GM12878 (cell line): Measurements from ENCODE around the gene MPP2. TPM values are rescaled to one million over a fixed set of nuclear protein-coding genes. Genes with fewer than 3 reads are reported as not detected.

Source experiments
- ATAC-seq: fragments of 200-7000 bp; cut with Tn5 transposase; 3 replicates; pipeline ENCODE4 v1.9.1; 2020; ENCODE audit warnings: mild to moderate bottlenecking, moderate library complexity
- BruUV-seq: library from RNA; stranded (reverse); fragments of 400-500 nt; replicated peaks from 2 replicates; lab custom pipeline; 2021; lab: Mats Ljungman, UMichigan
- CTCF ChIA-PET: fragments of 300-600 bp; sonication (Branson Sonifier 250); formaldehyde crosslinking; extraction: SDS; loops from one replicate; lab custom pipeline; 2021; ENCODE audit warnings: inconsistent platforms; lab: Yijun Ruan, JAX
- POLR2A ChIA-PET: fragments of 350-600 bp; formaldehyde crosslinking; extraction: SDS; loops from one replicate; lab custom pipeline; 2021; ENCODE audit warnings: inconsistent platforms; lab: Charles Lee
- RAD21 ChIA-PET: fragments of 300-600 bp; sonication (Branson Sonifier 250); formaldehyde crosslinking; loops from one replicate; lab custom pipeline; 2023; ENCODE audit warnings: antibody characterized with exemption; ENCODE audit not compliant: unreplicated experiment; lab: Charles Lee
- SMC1A ChIA-PET: fragments of 300-600 bp; sonication (Branson Sonifier 250); formaldehyde crosslinking; loops from one replicate; lab custom pipeline; 2023; ENCODE audit not compliant: unreplicated experiment, uncharacterized antibody; lab: Charles Lee
- DNase-seq: peaks from one replicate; pipeline ENCODE4 v3.0.0-alpha.2; 2011; ENCODE audit warnings: low read depth, low spot score
- FAIRE-seq: peaks from 3 replicates; lab custom pipeline; 2011; peaks lifted over from hg19 to GRCh38; lab: Jason Lieb, UNC
- H2AFZ ChIP-seq: 2 replicates; pipeline ENCODE4 v1.6.0; 2011; ENCODE audit warnings: low read depth, low read length, control low read depth; ENCODE audit not compliant: control insufficient read depth
- H3K27ac ChIP-seq: 2 replicates; pipeline ENCODE4 v1.5.1; 2011; ENCODE audit warnings: control low read depth; ENCODE audit not compliant: control insufficient read depth, insufficient read depth
- H3K27me3 ChIP-seq, 2 experiments: replicated peaks in 1 of 2; 2 replicates each; pipeline versions ENCODE4 v1.6.0 to v1.6.1; 2011; ENCODE audit warnings: low read length in 1 of 2; ENCODE audit not compliant: control insufficient read depth in 2 of 2, insufficient read depth in 2 of 2
- H3K36me3 ChIP-seq, 2 experiments: 2 replicates each; pipeline ENCODE4 v1.5.1; 2011; ENCODE audit warnings: low read length in 1 of 2; ENCODE audit not compliant: control insufficient read depth in 2 of 2, insufficient read depth in 2 of 2
- H3K4me1 ChIP-seq: 2 replicates; pipeline ENCODE4 v1.6.1; 2011; ENCODE audit warnings: mild to moderate bottlenecking, low read length, moderate library complexity, mixed read lengths; ENCODE audit not compliant: control insufficient read depth, insufficient read depth
- H3K4me2 ChIP-seq: 2 replicates; pipeline ENCODE4 v1.6.0; 2011; ENCODE audit warnings: control low read depth; ENCODE audit not compliant: control insufficient read depth, insufficient read depth
- H3K4me3 ChIP-seq: fragments of 200-600 bp; sonication (generic); 2 replicates; pipeline ENCODE4 v1.5.1; 2016
- H3K79me2 ChIP-seq: 2 replicates; pipeline ENCODE4 v1.6.0; 2011; ENCODE audit warnings: low read length; ENCODE audit not compliant: control insufficient read depth, insufficient read depth
- H3K9ac ChIP-seq: 2 replicates; pipeline ENCODE4 v1.8.0; 2011; ENCODE audit warnings: low read length, control low read depth, mixed read lengths; ENCODE audit not compliant: control insufficient read depth, insufficient read depth
- H3K9me3 ChIP-seq: replicated peaks from 3 replicates; pipeline ENCODE4 v1.5.1; 2011; ENCODE audit warnings: mild to moderate bottlenecking, low read length; ENCODE audit not compliant: control insufficient read depth, insufficient read depth
- H4K20me1 ChIP-seq: 2 replicates; pipeline ENCODE4 v1.6.0; 2011; ENCODE audit not compliant: control insufficient read depth, insufficient read depth
- CHD2 ChIP-seq: IDR thresholded peaks from 2 replicates; pipeline ENCODE4 v1.6.1; 2011; ENCODE audit warnings: low read depth, low read length, improper control_type of control experiment, borderline replicate concordance
- CREM ChIP-seq: IDR thresholded peaks from 2 replicates; pipeline ENCODE4 v1.6.1; 2014; ENCODE audit warnings: antibody characterized with exemption, low read depth
- CTCF ChIP-seq, 3 experiments: IDR thresholded peaks in 2 of 3; conservative IDR thresholded peaks in 1 of 3; 2 replicates each; pipeline ENCODE4 v1.5.1; 2011; ENCODE audit warnings: low read depth in 3 of 3, low read length in 3 of 3, mild to moderate bottlenecking in 3 of 3, control low read depth in 2 of 3, moderate library complexity in 2 of 3, inconsistent platforms in 1 of 3, mixed read lengths in 1 of 3; ENCODE audit not compliant: control insufficient read depth in 2 of 3, insufficient read depth in 1 of 3; ENCODE audit errors: extremely low read depth in 1 of 3
- JUND ChIP-seq: IDR thresholded peaks from 2 replicates; pipeline ENCODE4 v1.6.1; 2012; ENCODE audit warnings: low read depth, mild to moderate bottlenecking, low read length, improper control_type of control experiment, moderate library complexity
- MTA2 ChIP-seq: fragments of 450-650 bp; IDR thresholded peaks from 2 replicates; pipeline ENCODE4 v1.6.1; 2016; ENCODE audit warnings: low read depth, mild to moderate bottlenecking, moderate library complexity
- MYC ChIP-seq: IDR thresholded peaks from 2 replicates; pipeline ENCODE4 v1.6.1; 2011; ENCODE audit warnings: mild to moderate bottlenecking, low read length, moderate library complexity, inconsistent platforms; ENCODE audit not compliant: insufficient read depth, insufficient replicate concordance, insufficient read length, severe bottlenecking
- PML ChIP-seq: IDR thresholded peaks from 2 replicates; pipeline ENCODE4 v1.6.1; 2012; ENCODE audit warnings: low read length, inconsistent platforms
- RAD21 ChIP-seq: IDR thresholded peaks from 2 replicates; pipeline ENCODE4 v1.6.1; 2011; ENCODE audit warnings: mild to moderate bottlenecking, low read depth, low read length, moderate library complexity; ENCODE audit not compliant: insufficient read depth
- SMC3 ChIP-seq: IDR thresholded peaks from 2 replicates; pipeline ENCODE4 v1.6.1; 2011; ENCODE audit warnings: low read length, improper control_type of control experiment, borderline replicate concordance
- YY1 ChIP-seq: IDR thresholded peaks from 2 replicates; pipeline ENCODE4 v1.6.1; 2011; ENCODE audit warnings: low read depth, mild to moderate bottlenecking, low read length
- whole genome bisulfite sequencing: methylation state at CpG from one replicate; pipeline ENCODE4 v1.1.6; 2016; ENCODE audit warnings: low lambda C conversion rate; ENCODE audit not compliant: insufficient replicate concordance, insufficient coverage; ENCODE audit errors: missing lambda C conversion rate; 5-methylcytosine and 5-hydroxymethylcytosine counted together
- in situ Hi-C: fragments of 300-500 bp; cut with MboI; formaldehyde crosslinking; loops from 9 replicates; pipeline ENCODE4 v1.14.3; 2018; ENCODE audit warnings: mixed read lengths
- intact Hi-C: fragments of 100-400 bp; cut with micrococcal nuclease; formaldehyde crosslinking; loops from one replicate; pipeline ENCODE4 v1.14.2; 2022; ENCODE audit not compliant: unreplicated experiment
- polyA plus RNA-seq, 11 experiments: library from polyadenylated mRNA; depleted of rRNA in 4 of 11; unstranded in 6 of 11; stranded (reverse) in 5 of 11; fragments of >200 nt; fragmentation: Nextera tagmentation in 4 of 11; fragmentation: Illumina TruSeq in 1 of 11; extraction: Ambion mirVana in 4 of 11; extraction: Trizol in 1 of 11; gene quantifications; 1 replicate in 1 of 11; 2 replicates in 10 of 11; pipeline versions ENCODE4 v1.2.1 to v1.2.3, GENCODE V29; 2011 to 2016; ENCODE audit warnings: inconsistent platforms in 2 of 11, missing spikeins in 2 of 11, low read depth in 1 of 11
- total RNA-seq, 4 experiments: library from RNA; depleted of rRNA in 3 of 4; stranded (reverse); fragments of >200 nt in 3 of 4; fragmentation: Illumina TruSeq in 1 of 4; extraction: Trizol in 1 of 4; gene quantifications; 2 replicates each; pipeline versions ENCODE4 v1.2.1 to v1.2.3, GENCODE V29; 2013 to 2021

MPP2 gene
- total and polyA plus RNA-seq, 10 of the 15 experiments (the other 5 are each of a cell fraction or from before 2014, with no cell fraction given): 0.02 to 0.23 (median 0.15) TPM; not detected in 2

GRCh38 chr17:43846963-43847371 is 60.4 kb downstream of the MPP2 start, which contains the start of gene CD300LG:
Gene CD300LG, plus strand, starts transcription at chr17:43847176. Its CDS starts 41 bp downstream, at chr17:43847217.
- Histone ChIP-seq H2AFZ (no peak within 1 kb of the TSS), H3K4me3 (no peak within 1 kb of the TSS), H3K9me3 (no peaks in the 10 kb centered on the region), H3K27me3 (no peaks in the 10 kb centered on the region), H3K9ac (no peak within 1 kb of the TSS), H3K27ac (no peak within 1 kb of the TSS), H3K79me2 (no peaks in the 10 kb centered on the region), H3K4me2 (no peak within 1 kb of the TSS), H4K20me1 (no peaks in the 10 kb centered on the region), H3K36me3 (no peaks in the 10 kb centered on the region), H3K4me1 (no peaks in the 10 kb centered on the region)
- no peak for ATAC-seq
- WGBS: 10% methylated on average over 14 of the region's 17 CpGs
- intact Hi-C loops: loop anchor here (5.0 kb wide), 1 partner anchor 155 kb away; no protein-coding TSS in a partner anchor
- in situ Hi-C loops: no loop called here
- BruUV-seq: no TSS peak
- ChIA-PET CTCF (interaction anchor here (0.7 to 2.4 kb wide), 14 partner anchors 8 to 269 kb away, joined by 3 to 20 read pairs (median 4); no protein-coding TSS in a partner anchor), POLR2A (no interaction called here), RAD21 (interaction anchor here (1.0 kb wide), 1 partner anchor 270 kb away, joined by 3 read pairs; no protein-coding TSS in a partner anchor), SMC1A (interaction anchor here (0.8 to 1.6 kb wide), 8 partner anchors 46 to 155 kb away, joined by 3 to 4 read pairs (median 3); partner anchors contain the start of gene CFAP97D1)
- no peak for DNase-seq
- no peak for TF ChIP-seq PML
- no peak for TF ChIP-seq JUND
- no peak for FAIRE-seq

GRCh38 chr17:43846221-43846712 is 61.1 kb downstream of the MPP2 start:
- 5% methylated on average over 13 of the region's 13 CpGs for WGBS
- TF ChIP-seq RAD21 (peak; percentile 67), CTCF (IDR thresholded peaks at IDR 0.05 in 2 of 3, conservative IDR thresholded peaks at IDR 0.05 in 1 of 3; ENCODE audit: control insufficient read depth in 2 of 3, extremely low read depth in 1 of 3, insufficient read depth in 1 of 3, low read depth in 3 of 3, low read length in 3 of 3) (peak; percentile 89 to 99 (median 97); a peak in 5 of 6 replicates), SMC3 (peak; percentile 53; the same call in 1 of the 2 replicates), CREM (no peak), MTA2 (no peak), CHD2 (peak; percentile 48; the same call in 1 of the 2 replicates), YY1 (0 out of 2 replicates have a peak, but pooled peaks have one; percentile 36), MYC (no peak)
- H3K9ac ChIP-seq: no peak overlapping the region
- H3K27ac ChIP-seq: no peak overlapping the region
- in situ Hi-C loops: no loop called here
- H3K79me2 ChIP-seq: no peaks in the 10 kb centered on the region
- ChIA-PET RAD21 (interaction anchor here (0.6 to 1.0 kb wide), 6 partner anchors 16 to 322 kb away, joined by 3 to 4 read pairs (median 3); no protein-coding TSS in a partner anchor), CTCF (interaction anchor here (0.6 to 2.4 kb wide), 25 partner anchors 9 to 270 kb away, joined by 3 to 20 read pairs (median 3); no protein-coding TSS in a partner anchor), POLR2A (interaction anchor here (0.6 kb wide), 1 partner anchor 960 kb away, joined by 4 read pairs; no protein-coding TSS in a partner anchor), SMC1A (interaction anchor here (0.8 to 1.6 kb wide), 8 partner anchors 45 to 154 kb away, joined by 3 to 4 read pairs (median 3); partner anchors contain the start of gene CFAP97D1)
- BruUV-seq: no TSS peak
- ATAC-seq (peak; percentile 99), DNase-seq (no peak), FAIRE-seq (no peak)
- H3K9me3 ChIP-seq: no peaks in the 10 kb centered on the region
- intact Hi-C loops: loop anchor here (5.0 kb wide), 1 partner anchor 154 kb away; no protein-coding TSS in a partner anchor
- H3K4me1 ChIP-seq: no peaks in the 10 kb centered on the region
- H3K4me2 ChIP-seq: no peak overlapping the region
- no peaks in the 10 kb centered on the region for H3K36me3 ChIP-seq
- no peak overlapping the region for H2AFZ ChIP-seq
- H3K4me3 ChIP-seq: no peak overlapping the region
- H4K20me1 ChIP-seq: no peaks in the 10 kb centered on the region
- H3K27me3 ChIP-seq: no peaks in the 10 kb centered on the region
